H9 (cell line): ENCODE measurements around the gene SEMA3G. TPM values are rescaled to one million over a fixed set of nuclear protein-coding genes. Genes with fewer than 3 reads are reported as not detected.

Experiments
- DNase-seq: peaks from one replicate; pipeline ENCODE4 v3.0.0-alpha.2; 2017
- H2AFZ ChIP-seq: one replicate; pipeline ENCODE4 v1.6.1; 2013; ENCODE audit warnings: mild to moderate bottlenecking, low read length, control low read depth, moderate library complexity
- H2AK5ac ChIP-seq: 2 replicates; pipeline ENCODE4 v1.6.1; 2013; ENCODE audit warnings: low read length, control low read depth, mixed read lengths; ENCODE audit not compliant: insufficient read length
- H2BK120ac ChIP-seq: one replicate; pipeline ENCODE4 v1.6.1; 2013; ENCODE audit warnings: low read depth, mild to moderate bottlenecking, low read length, control low read depth, inconsistent platforms; ENCODE audit not compliant: poor library complexity, severe bottlenecking
- H2BK12ac ChIP-seq: 2 replicates; pipeline ENCODE4 v1.6.1; 2013; ENCODE audit warnings: low read length, control low read depth, mixed read lengths, low read depth; ENCODE audit not compliant: insufficient read length
- H2BK15ac ChIP-seq: 2 replicates; pipeline ENCODE4 v1.6.1; 2013; ENCODE audit warnings: low read depth, low read length, control low read depth
- H2BK20ac ChIP-seq: one replicate; pipeline ENCODE4 v1.6.1; 2013; ENCODE audit warnings: low read depth, mild to moderate bottlenecking, low read length, control low read depth, inconsistent platforms; ENCODE audit not compliant: poor library complexity, severe bottlenecking
- H2BK5ac ChIP-seq: 2 replicates; pipeline ENCODE4 v1.6.1; 2013; ENCODE audit warnings: low read length, control low read depth, mixed read lengths; ENCODE audit not compliant: insufficient read length
- H3K14ac ChIP-seq: 2 replicates; pipeline ENCODE4 v1.6.1; 2013; ENCODE audit warnings: low read length, control low read depth; ENCODE audit not compliant: insufficient read depth
- H3K18ac ChIP-seq: 2 replicates; pipeline ENCODE4 v1.6.1; 2013; ENCODE audit warnings: low read depth, mild to moderate bottlenecking, mixed read lengths, low read length, control low read depth; ENCODE audit not compliant: insufficient read length
- H3K23ac ChIP-seq: 2 replicates; pipeline ENCODE4 v1.6.1; 2013; ENCODE audit warnings: low read length, control low read depth, mixed read lengths, low read depth; ENCODE audit not compliant: insufficient read length
- H3K23me2 ChIP-seq: 2 replicates; pipeline ENCODE4 v1.6.1; 2013; ENCODE audit warnings: low read depth, mild to moderate bottlenecking, mixed read lengths, low read length, control low read depth; ENCODE audit not compliant: insufficient read length, poor library complexity, severe bottlenecking
- H3K27ac ChIP-seq: 2 replicates; pipeline ENCODE4 v1.5.1; 2013; ENCODE audit warnings: low read length, control low read depth, mixed read lengths, low read depth; ENCODE audit not compliant: insufficient read length
- H3K27me3 ChIP-seq: 2 replicates; pipeline ENCODE4 v1.6.1; 2013; ENCODE audit warnings: low read length, control low read depth, inconsistent platforms; ENCODE audit not compliant: insufficient read depth
- H3K4ac ChIP-seq: 2 replicates; pipeline ENCODE4 v1.6.1; 2013; ENCODE audit warnings: low read depth, mild to moderate bottlenecking, control low read depth, inconsistent platforms, low read length, moderate library complexity
- H3K4me1 ChIP-seq: 2 replicates; pipeline ENCODE4 v1.6.1; 2013; ENCODE audit warnings: low read length, control low read depth, inconsistent platforms; ENCODE audit not compliant: insufficient read depth
- H3K4me2 ChIP-seq: 2 replicates; pipeline ENCODE4 v1.6.1; 2013; ENCODE audit warnings: low read length, control low read depth, mixed read lengths; ENCODE audit not compliant: insufficient read length, insufficient read depth
- H3K56ac ChIP-seq: 2 replicates; pipeline ENCODE4 v1.6.1; 2013; ENCODE audit warnings: low read depth, mild to moderate bottlenecking, mixed read lengths, low read length, control low read depth; ENCODE audit not compliant: insufficient read length
- H3K79me1 ChIP-seq: 2 replicates; pipeline ENCODE4 v1.6.1; 2013; ENCODE audit warnings: low read depth, mild to moderate bottlenecking, moderate library complexity, low read length, control low read depth, inconsistent platforms; ENCODE audit not compliant: insufficient read depth, poor library complexity, severe bottlenecking
- H3K79me2 ChIP-seq: 2 replicates; pipeline ENCODE4 v1.6.1; 2013; ENCODE audit warnings: low read length, control low read depth, inconsistent platforms; ENCODE audit not compliant: insufficient read depth
- H3K9ac ChIP-seq: 2 replicates; pipeline ENCODE4 v1.6.1; 2013; ENCODE audit warnings: low read length, control low read depth, mixed read lengths; ENCODE audit not compliant: insufficient read length; ENCODE audit errors: extremely low read depth
- H3K9me3 ChIP-seq: one replicate; pipeline ENCODE4 v1.6.1; 2013; ENCODE audit warnings: low read depth, low read length, inconsistent platforms; ENCODE audit not compliant: control insufficient read depth
- H3T11ph ChIP-seq: one replicate; pipeline ENCODE4 v1.6.1; 2013; ENCODE audit warnings: mild to moderate bottlenecking, low read length, control low read depth, inconsistent platforms
- H4K20me1 ChIP-seq: one replicate; pipeline ENCODE4 v1.6.1; 2013; ENCODE audit not compliant: control insufficient read depth, insufficient read length, insufficient read depth
- H4K5ac ChIP-seq: 2 replicates; pipeline ENCODE4 v1.6.1; 2013; ENCODE audit warnings: low read depth, mild to moderate bottlenecking, mixed read lengths, low read length, control low read depth; ENCODE audit not compliant: insufficient read length
- H4K8ac ChIP-seq: replicated peaks from 2 replicates; pipeline ENCODE4 v1.6.1; 2013; ENCODE audit warnings: low read length, control low read depth, mixed read lengths, low read depth; ENCODE audit not compliant: insufficient read length
- H4K91ac ChIP-seq: 2 replicates; pipeline ENCODE4 v1.6.1; 2013; ENCODE audit warnings: low read depth, mild to moderate bottlenecking, moderate library complexity, mixed read lengths, low read length, control low read depth; ENCODE audit not compliant: insufficient read length
- H3K27ac Mint-ChIP-seq, 3 experiments: 2 replicates in 2 of 3; 3 replicates in 1 of 3; pipeline ENCODE4 v1.8.0; 2020 to 2021; ENCODE audit warnings: mixed read lengths in 3 of 3, mild to moderate bottlenecking in 1 of 3, moderate library complexity in 1 of 3
- H3K27me3 Mint-ChIP-seq: 2 replicates; pipeline ENCODE4 v1.8.0; 2021; ENCODE audit warnings: low read depth, mild to moderate bottlenecking, moderate library complexity, mixed read lengths
- H3K36me3 Mint-ChIP-seq, 3 experiments: 2 replicates in 2 of 3; 3 replicates in 1 of 3; pipeline ENCODE4 v1.8.0; 2020 to 2021; ENCODE audit warnings: low read depth in 3 of 3, mixed read lengths in 3 of 3; ENCODE audit not compliant: insufficient read depth in 1 of 3
- H3K4me1 Mint-ChIP-seq, 2 experiments: 2 replicates each; pipeline ENCODE4 v1.8.0; 2020; ENCODE audit warnings: mixed read lengths in 2 of 2
- H3K4me3 Mint-ChIP-seq, 2 experiments: 2 replicates in 1 of 2; 3 replicates in 1 of 2; pipeline ENCODE4 v1.8.0; 2020 to 2021; ENCODE audit warnings: mild to moderate bottlenecking in 2 of 2, mixed read lengths in 2 of 2, moderate library complexity in 1 of 2
- H3K9me3 Mint-ChIP-seq, 2 experiments: 2 replicates in 1 of 2; 3 replicates in 1 of 2; pipeline ENCODE4 v1.8.0; 2020; ENCODE audit warnings: mild to moderate bottlenecking in 2 of 2, mixed read lengths in 2 of 2, moderate library complexity in 1 of 2
- WGBS: extraction: QIAGEN DNeasy Blood & Tissue Kit; methylation state at CpG from one replicate; pipeline ENCODE4 v1.1.7; 2013; ENCODE audit warnings: missing lambda C conversion rate, low lambda C conversion rate, mixed read lengths; ENCODE audit not compliant: insufficient read length; ENCODE audit errors: extremely low coverage; 5-methylcytosine and 5-hydroxymethylcytosine counted together
- total RNA-seq: library from RNA; stranded (reverse); gene quantifications from 2 replicates; pipeline ENCODE4 v1.2.1, GENCODE V29; 2021
- TF ChIP-seq, protein P1 (sequence below): fragments of 200-600 bp; sonication (generic); conservative IDR thresholded peaks from 3 replicates; pipeline ENCODE4 v1.8.0; 2021; ENCODE audit warnings: antibody characterized with exemption, mild to moderate bottlenecking

SEMA3G gene
- total RNA-seq, 1 experiment from 2014 or later = 2.4 TPM

DNA sequence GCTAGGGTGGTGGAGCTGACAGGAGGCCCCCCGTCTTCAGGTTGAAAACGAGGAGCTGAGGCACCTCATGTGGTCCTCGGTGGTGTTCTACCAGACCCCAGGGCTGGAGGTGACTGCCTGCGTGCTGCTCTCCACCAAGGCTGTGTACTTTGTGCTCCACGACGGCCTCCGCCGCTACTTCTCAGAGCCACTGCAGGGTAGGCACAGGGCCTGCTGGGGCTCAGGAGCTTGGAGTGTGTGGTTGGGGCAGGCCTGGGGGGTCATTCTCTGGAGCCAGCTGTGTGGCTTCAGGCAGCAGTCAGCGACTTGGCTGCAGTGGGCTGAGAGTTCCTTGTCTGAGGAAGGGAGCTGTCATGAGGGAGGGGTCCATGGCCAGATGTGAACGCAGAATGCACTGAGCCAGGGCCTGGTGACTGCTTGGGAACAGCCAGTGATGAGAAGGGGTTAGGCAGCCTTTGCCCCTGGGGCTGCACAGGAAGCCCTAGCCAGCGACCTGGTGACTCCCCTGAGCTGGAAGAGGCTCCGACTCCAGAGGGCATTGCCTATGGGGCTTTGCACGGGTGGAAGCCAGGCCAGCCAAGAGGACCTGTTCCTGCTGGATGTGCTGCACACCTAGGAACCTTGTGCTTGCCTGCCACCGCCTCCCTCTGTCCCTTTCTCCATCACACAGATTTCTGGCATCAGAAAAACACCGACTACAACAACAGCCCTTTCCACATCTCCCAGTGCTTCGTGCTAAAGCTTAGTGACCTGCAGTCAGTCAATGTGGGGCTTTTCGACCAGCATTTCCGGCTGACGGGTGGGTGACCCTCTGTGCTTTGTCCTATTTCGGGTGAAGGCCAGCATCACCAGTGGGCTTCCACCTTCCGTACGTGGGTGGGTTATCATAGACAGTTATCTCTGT is 45.4 kb upstream of the SEMA3G start:
- Histone ChIP-seq H3K27me3 (no peaks in the 10 kb centered on the region), H2BK5ac (no peak overlapping the region), H3K23ac (no peak overlapping the region), H3K18ac (no peak overlapping the region), H2BK20ac (no peak overlapping the region), H3K9ac (no peak overlapping the region), H3K23me2 (no peaks in the 10 kb centered on the region), H2BK120ac (no peak overlapping the region), H2BK12ac (no peak overlapping the region), H3K14ac (no peak overlapping the region), H3K27ac (no peak overlapping the region), H3K9me3 (no peaks in the 10 kb centered on the region), H3K79me2 (no peaks in the 10 kb centered on the region), H3K4ac (no peak overlapping the region), H3K4me1 (no peaks in the 10 kb centered on the region), H3K56ac (no peak overlapping the region), H4K5ac (no peak overlapping the region), H2BK15ac (no peak overlapping the region), H3K4me2 (no peak overlapping the region), H4K20me1 (no peaks in the 10 kb centered on the region), H4K91ac (no peak overlapping the region), H3T11ph (no peak overlapping the region), H2AFZ (no peak overlapping the region), H4K8ac (no peak overlapping the region), H3K79me1 (no peaks in the 10 kb centered on the region), H2AK5ac (no peak overlapping the region)
- Mint-ChIP-seq H3K36me3 (peaks cover 19 to 72% (median 68%) of the 10 kb centered on the region in 3 experiments), H3K9me3 (no peaks in the 10 kb centered on the region), H3K27me3 (no peaks in the 10 kb centered on the region), H3K27ac (no peak overlapping the region), H3K4me1 (peaks cover 8 to 16% of the 10 kb centered on the region in 2 experiments), H3K4me3 (no peak overlapping the region)
- no CpG with 5 or more reads among the region's 22 CpGs for WGBS
- TF ChIP-seq, protein P1, sequence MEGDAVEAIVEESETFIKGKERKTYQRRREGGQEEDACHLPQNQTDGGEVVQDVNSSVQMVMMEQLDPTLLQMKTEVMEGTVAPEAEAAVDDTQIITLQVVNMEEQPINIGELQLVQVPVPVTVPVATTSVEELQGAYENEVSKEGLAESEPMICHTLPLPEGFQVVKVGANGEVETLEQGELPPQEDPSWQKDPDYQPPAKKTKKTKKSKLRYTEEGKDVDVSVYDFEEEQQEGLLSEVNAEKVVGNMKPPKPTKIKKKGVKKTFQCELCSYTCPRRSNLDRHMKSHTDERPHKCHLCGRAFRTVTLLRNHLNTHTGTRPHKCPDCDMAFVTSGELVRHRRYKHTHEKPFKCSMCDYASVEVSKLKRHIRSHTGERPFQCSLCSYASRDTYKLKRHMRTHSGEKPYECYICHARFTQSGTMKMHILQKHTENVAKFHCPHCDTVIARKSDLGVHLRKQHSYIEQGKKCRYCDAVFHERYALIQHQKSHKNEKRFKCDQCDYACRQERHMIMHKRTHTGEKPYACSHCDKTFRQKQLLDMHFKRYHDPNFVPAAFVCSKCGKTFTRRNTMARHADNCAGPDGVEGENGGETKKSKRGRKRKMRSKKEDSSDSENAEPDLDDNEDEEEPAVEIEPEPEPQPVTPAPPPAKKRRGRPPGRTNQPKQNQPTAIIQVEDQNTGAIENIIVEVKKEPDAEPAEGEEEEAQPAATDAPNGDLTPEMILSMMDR = no peak
- DNase-seq = no peak
